Smooth muscle cell (in vitro differentiated cells): ENCODE results near the gene APLP1. TPM values are rescaled to one million over a fixed set of nuclear protein-coding genes. Genes with fewer than 3 reads are reported as not detected.

Experiments used
- DNase-seq: peaks from one replicate; lab custom pipeline; 2025; ENCODE audit not compliant: unreplicated experiment; lab: John Stamatoyannopoulos, UW
- H2AFZ ChIP-seq: fragments of 200-600 bp; sonication (generic); 2 replicates; pipeline ENCODE4 v1.6.0; 2016; ENCODE audit warnings: antibody characterized with exemption, low read depth, mild to moderate bottlenecking
- H3F3A ChIP-seq: fragments of 200-600 bp; sonication (generic); 2 replicates; pipeline ENCODE4 v1.6.0; 2017; ENCODE audit warnings: antibody characterized with exemption, low read depth
- H3K27ac ChIP-seq: fragments of 200-600 bp; sonication (generic); 2 replicates; pipeline ENCODE4 v1.5.1; 2016; ENCODE audit warnings: low read depth, mild to moderate bottlenecking
- H3K27me3 ChIP-seq: fragments of 200-600 bp; sonication (generic); 2 replicates; pipeline ENCODE4 v1.6.1; 2016; ENCODE audit warnings: low read depth, mild to moderate bottlenecking
- H3K36me3 ChIP-seq: fragments of 200-600 bp; sonication (generic); 2 replicates; pipeline ENCODE4 v1.5.1; 2016; ENCODE audit warnings: low read depth
- H3K4me1 ChIP-seq: fragments of 200-600 bp; sonication (generic); 2 replicates; pipeline ENCODE4 v1.5.1; 2016; ENCODE audit warnings: low read depth
- H3K4me2 ChIP-seq: fragments of 200-600 bp; sonication (generic); 2 replicates; pipeline ENCODE4 v1.6.0; 2016; ENCODE audit warnings: mild to moderate bottlenecking
- H3K4me3 ChIP-seq: fragments of 200-600 bp; sonication (generic); 2 replicates; pipeline ENCODE4 v1.5.1; 2016; ENCODE audit warnings: mild to moderate bottlenecking
- H3K79me2 ChIP-seq: fragments of 200-600 bp; sonication (generic); 2 replicates; pipeline ENCODE4 v1.6.0; 2016; ENCODE audit warnings: low read depth, mild to moderate bottlenecking
- H3K9ac ChIP-seq: fragments of 200-600 bp; sonication (generic); 2 replicates; pipeline ENCODE4 v1.6.0; 2016; ENCODE audit warnings: low read depth
- H3K9me3 ChIP-seq: fragments of 200-600 bp; sonication (generic); replicated peaks from 2 replicates; pipeline ENCODE4 v1.5.1; 2016; ENCODE audit warnings: low read depth
- H4K20me1 ChIP-seq: fragments of 200-600 bp; sonication (generic); 2 replicates; pipeline ENCODE4 v1.6.0; 2016; ENCODE audit warnings: low read depth
- WGBS: methylation state at CpG from one replicate; pipeline ENCODE4 v1.1.7; 2016; ENCODE audit warnings: low lambda C conversion rate; 5-methylcytosine and 5-hydroxymethylcytosine counted together
- polyA plus RNA-seq: library from polyadenylated mRNA; unstranded; fragments of >200 nt; fragmentation: Nextera tagmentation; extraction: Ambion mirVana; gene quantifications from 2 replicates; pipeline ENCODE4 v1.2.1, GENCODE V29; 2016
- total RNA-seq: library from RNA; depleted of rRNA; stranded (reverse); fragments of >200 nt; gene quantifications from 2 replicates; pipeline ENCODE4 v1.2.3, GENCODE V29; 2014
- TF ChIP-seq, protein P1 (sequence below): fragments of 200-600 bp; sonication (generic); IDR thresholded peaks from 2 replicates; pipeline ENCODE4 v1.5.1; 2017; ENCODE audit warnings: borderline replicate concordance, mild to moderate bottlenecking, antibody characterized with exemption; ENCODE audit not compliant: insufficient read depth, poor library complexity, severe bottlenecking

The APLP1 gene
- total and polyA plus RNA-seq, 2 experiments from 2014 or later = 81.8 to 114 TPM

DNA sequence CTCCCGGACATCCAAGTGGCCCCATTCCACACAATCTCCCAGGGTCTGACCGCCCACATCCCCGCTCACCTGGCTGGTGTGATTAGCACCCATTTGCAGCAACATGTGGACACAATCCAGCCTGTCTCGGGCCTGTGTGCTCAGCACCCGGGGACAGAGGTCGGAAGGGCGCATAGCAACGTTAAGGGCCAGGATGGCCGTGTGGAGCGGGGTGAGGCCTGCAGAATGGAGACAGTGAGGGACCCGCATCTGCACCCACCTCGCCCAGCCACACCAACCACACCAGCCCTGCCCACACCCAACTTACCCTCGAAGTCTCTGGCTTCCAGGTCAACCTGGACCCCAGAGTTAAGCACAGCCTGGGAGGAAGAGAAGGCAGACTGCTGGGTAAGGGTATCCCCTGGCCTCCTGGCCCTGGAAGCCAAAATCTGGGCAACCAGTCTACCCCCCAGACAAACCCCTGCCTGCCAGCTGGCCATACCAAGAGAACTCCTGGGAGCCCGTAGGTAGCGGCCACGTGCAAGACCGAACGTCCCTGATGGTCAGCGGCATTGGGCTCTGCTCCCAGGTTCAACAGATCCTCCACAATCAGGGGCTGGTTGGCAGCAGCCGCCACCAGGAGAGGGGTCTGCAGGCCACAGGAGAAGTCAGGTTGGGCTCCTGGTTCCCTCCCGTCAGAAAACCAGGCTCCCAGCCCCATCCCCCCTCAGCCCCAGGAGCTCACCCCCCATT lies 27.7 kb downstream of the APLP1 start:
- Histone ChIP-seq H2AFZ (no peak overlapping the region), H3K4me1 (peaks cover 9% of the 10 kb centered on the region), H3K36me3 (no peaks in the 10 kb centered on the region), H3K9ac (no peak overlapping the region), H4K20me1 (no peaks in the 10 kb centered on the region), H3F3A (no peaks in the 10 kb centered on the region), H3K9me3 (no peaks in the 10 kb centered on the region), H3K4me3 (no peak overlapping the region), H3K27me3 (no peaks in the 10 kb centered on the region), H3K27ac (no peak overlapping the region), H3K79me2 (peaks cover 13% of the 10 kb centered on the region), H3K4me2 (no peak overlapping the region)
- TF ChIP-seq, protein P1, sequence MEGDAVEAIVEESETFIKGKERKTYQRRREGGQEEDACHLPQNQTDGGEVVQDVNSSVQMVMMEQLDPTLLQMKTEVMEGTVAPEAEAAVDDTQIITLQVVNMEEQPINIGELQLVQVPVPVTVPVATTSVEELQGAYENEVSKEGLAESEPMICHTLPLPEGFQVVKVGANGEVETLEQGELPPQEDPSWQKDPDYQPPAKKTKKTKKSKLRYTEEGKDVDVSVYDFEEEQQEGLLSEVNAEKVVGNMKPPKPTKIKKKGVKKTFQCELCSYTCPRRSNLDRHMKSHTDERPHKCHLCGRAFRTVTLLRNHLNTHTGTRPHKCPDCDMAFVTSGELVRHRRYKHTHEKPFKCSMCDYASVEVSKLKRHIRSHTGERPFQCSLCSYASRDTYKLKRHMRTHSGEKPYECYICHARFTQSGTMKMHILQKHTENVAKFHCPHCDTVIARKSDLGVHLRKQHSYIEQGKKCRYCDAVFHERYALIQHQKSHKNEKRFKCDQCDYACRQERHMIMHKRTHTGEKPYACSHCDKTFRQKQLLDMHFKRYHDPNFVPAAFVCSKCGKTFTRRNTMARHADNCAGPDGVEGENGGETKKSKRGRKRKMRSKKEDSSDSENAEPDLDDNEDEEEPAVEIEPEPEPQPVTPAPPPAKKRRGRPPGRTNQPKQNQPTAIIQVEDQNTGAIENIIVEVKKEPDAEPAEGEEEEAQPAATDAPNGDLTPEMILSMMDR = no peak
- DNase-seq = no peak
- 98% methylated on average over 21 of the region's 21 CpGs for WGBS

DNA sequence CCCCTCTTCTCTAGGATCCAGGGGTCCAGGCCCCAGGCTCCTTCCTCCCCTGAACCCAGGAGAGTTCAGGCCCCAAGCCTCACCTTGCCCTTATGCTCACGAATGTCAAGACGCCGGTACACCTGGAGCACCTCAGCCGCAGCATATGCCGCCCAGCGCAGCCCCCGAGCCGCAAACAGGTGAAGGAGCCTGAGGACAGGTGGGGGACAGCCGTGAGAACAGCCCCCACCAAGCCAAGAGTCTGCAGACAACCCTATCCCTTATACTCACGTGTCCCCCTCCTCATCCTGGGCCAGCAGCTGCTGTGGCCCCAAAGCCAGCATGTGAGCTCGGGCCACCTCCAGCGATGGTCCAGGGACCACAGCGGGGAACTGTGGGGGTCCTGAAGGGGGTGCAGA lies 28.3 kb downstream of the APLP1 start:
- whole genome bisulfite sequencing = 98% methylated on average over 13 of the region's 13 CpGs
- TF ChIP-seq, protein P1 = no peak
- Histone ChIP-seq H2AFZ (no peak overlapping the region), H3F3A (no peaks in the 10 kb centered on the region), H3K4me1 (peaks cover 15% of the 10 kb centered on the region), H3K9me3 (no peaks in the 10 kb centered on the region), H3K36me3 (no peaks in the 10 kb centered on the region), H3K9ac (no peak overlapping the region), H3K27ac (no peak overlapping the region), H4K20me1 (no peaks in the 10 kb centered on the region), H3K79me2 (peaks cover 13% of the 10 kb centered on the region), H3K4me3 (no peak overlapping the region), H3K27me3 (no peaks in the 10 kb centered on the region), H3K4me2 (no peak overlapping the region)
- DNase-seq = no peak

DNA sequence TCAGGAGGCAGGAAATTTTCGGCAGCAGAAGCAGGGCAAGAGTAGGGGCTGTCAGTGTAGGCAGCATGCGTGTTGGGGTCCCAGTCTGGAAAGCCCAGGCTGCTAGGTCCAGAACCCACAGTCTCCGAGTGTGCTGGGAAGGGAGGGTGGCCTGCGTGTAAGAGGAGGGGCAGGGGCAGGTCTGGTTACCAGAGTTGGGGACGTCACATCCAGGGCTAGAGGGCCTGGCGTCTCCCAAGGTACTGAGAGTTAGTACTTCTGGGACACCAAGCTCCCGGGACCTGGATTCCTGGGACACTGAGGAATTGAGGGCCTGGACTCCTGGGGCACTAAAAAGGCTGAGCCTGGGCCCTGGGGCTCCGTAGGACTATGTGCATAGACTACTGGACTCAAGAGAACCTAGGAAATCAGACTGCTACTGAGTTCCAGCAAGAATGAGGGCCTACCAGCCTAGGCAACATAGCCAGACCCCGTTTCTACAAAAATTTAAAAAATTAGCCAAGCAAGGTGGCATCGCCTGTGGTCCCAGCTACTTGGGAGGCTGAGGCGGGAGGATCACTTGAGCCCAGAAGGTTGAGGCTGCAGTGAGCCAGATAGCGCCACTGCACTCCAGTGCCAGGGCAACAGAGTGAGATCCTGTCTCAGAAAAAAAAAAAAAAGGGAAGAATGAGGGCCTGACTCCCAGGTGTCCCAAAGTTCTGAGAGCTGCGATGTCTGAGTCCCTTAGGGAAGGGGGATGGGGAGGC lies 29.5 kb downstream of the APLP1 start:
- Histone ChIP-seq H3K36me3 (no peaks in the 10 kb centered on the region), H3K27me3 (no peaks in the 10 kb centered on the region), H3F3A (peaks cover 5% of the 10 kb centered on the region), H3K79me2 (peaks cover 13% of the 10 kb centered on the region), H3K4me3 (peak overlapping the region; percentile 78), H3K9ac (no peak overlapping the region), H3K9me3 (no peaks in the 10 kb centered on the region), H3K27ac (no peak overlapping the region), H4K20me1 (no peaks in the 10 kb centered on the region), H3K4me1 (peaks cover 15% of the 10 kb centered on the region), H2AFZ (no peak overlapping the region), H3K4me2 (peak overlapping the region; percentile 99)
- TF ChIP-seq, protein P1 = no peak
- 97% methylated on average over 13 of the region's 13 CpGs for WGBS
- no peak for DNase-seq

DNA sequence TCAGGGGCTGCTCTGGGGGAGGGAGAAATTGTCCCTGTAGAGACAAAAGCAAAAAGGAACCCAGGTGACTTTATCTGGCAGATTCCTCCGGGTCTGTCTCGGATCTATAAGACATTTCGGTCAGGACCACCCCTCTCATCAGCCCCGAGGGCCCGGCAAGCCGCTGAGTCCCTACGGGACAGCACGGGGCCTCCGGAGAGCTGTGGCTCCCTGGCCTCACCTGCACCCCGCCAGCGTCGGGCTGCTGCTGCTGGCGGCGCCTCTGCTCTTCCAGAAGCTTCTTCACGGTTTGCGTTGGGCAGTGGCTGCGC lies 30.1 kb downstream of the APLP1 start:
- peak overlapping the region; percentile 88 for H3K9ac ChIP-seq
- H3K36me3 ChIP-seq = no peaks in the 10 kb centered on the region
- no peaks in the 10 kb centered on the region for H4K20me1 ChIP-seq
- WGBS = 30% methylated on average over 16 of the region's 17 CpGs
- H3K4me2 ChIP-seq = peak overlapping the region; percentile 99
- DNase-seq = no peak
- no peaks in the 10 kb centered on the region for H3K9me3 ChIP-seq
- H3K79me2 ChIP-seq = peaks cover 13% of the 10 kb centered on the region
- peaks cover 15% of the 10 kb centered on the region for H3K4me1 ChIP-seq
- peak overlapping the region; percentile 78 for H3K4me3 ChIP-seq
- peak overlapping the region; percentile 81 for H3K27ac ChIP-seq
- TF ChIP-seq, protein P1 = no peak
- no peaks in the 10 kb centered on the region for H3K27me3 ChIP-seq
- H3F3A ChIP-seq = peaks cover 11% of the 10 kb centered on the region
- peak overlapping the region; percentile 81 for H2AFZ ChIP-seq
